ENCODE results near the gene ENO1.

DNA sequence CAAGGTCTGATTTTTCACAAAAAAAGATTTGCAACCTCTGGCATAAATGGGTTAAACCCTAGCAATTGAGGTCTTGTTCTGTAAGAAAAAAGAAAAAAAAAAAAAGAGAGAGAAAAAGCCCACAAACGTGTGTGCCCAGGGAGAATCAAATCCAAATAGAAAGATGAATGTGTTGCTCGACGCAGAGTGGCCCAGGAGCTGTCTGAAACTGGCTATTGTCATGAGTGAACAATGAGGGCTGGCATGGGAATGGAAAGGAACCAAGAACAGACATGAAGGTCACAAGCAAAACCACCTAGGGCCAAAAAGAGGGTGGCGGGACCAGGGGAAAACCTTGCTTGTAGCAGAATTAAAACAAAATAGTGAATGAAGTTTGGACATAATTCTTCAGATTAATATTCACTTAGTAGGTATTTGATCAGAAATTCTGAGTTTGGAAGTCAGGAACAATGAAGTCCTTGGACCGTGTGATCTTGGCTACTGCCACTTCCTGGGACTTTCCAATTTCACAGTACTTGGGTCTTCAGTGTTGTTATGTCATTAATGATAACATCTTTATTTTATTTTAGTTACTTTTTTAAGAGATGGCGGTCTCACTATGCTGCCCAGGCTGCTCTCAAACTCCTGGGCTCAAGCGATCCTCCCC is 3.1 kb downstream of the ENO1 start:
- no peak for TF ChIP-seq POLR2A (IDR thresholded peaks at IDR 0.05)
- TF ChIP-seq, protein P1, sequence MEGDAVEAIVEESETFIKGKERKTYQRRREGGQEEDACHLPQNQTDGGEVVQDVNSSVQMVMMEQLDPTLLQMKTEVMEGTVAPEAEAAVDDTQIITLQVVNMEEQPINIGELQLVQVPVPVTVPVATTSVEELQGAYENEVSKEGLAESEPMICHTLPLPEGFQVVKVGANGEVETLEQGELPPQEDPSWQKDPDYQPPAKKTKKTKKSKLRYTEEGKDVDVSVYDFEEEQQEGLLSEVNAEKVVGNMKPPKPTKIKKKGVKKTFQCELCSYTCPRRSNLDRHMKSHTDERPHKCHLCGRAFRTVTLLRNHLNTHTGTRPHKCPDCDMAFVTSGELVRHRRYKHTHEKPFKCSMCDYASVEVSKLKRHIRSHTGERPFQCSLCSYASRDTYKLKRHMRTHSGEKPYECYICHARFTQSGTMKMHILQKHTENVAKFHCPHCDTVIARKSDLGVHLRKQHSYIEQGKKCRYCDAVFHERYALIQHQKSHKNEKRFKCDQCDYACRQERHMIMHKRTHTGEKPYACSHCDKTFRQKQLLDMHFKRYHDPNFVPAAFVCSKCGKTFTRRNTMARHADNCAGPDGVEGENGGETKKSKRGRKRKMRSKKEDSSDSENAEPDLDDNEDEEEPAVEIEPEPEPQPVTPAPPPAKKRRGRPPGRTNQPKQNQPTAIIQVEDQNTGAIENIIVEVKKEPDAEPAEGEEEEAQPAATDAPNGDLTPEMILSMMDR (IDR thresholded peaks at IDR 0.05), result no peak
